Middle frontal gyrus (tissue), 1 donor: ENCODE measurements around the gene ITGA5.

Source experiments
- DNase-seq: peaks from one replicate; pipeline ENCODE4 v3.0.0-alpha.2; 2015; ENCODE audit warnings: low spot score; ENCODE audit errors: extremely low spot score

The ITGA5 gene

GRCh38 chr12:54372113-54372806 lies 46.8 kb downstream of the ITGA5 start:
- no peak for DNase-seq

GRCh38 chr12:54371328-54372112 lies 47.5 kb downstream of the ITGA5 start:
- no peak for DNase-seq

DNA sequence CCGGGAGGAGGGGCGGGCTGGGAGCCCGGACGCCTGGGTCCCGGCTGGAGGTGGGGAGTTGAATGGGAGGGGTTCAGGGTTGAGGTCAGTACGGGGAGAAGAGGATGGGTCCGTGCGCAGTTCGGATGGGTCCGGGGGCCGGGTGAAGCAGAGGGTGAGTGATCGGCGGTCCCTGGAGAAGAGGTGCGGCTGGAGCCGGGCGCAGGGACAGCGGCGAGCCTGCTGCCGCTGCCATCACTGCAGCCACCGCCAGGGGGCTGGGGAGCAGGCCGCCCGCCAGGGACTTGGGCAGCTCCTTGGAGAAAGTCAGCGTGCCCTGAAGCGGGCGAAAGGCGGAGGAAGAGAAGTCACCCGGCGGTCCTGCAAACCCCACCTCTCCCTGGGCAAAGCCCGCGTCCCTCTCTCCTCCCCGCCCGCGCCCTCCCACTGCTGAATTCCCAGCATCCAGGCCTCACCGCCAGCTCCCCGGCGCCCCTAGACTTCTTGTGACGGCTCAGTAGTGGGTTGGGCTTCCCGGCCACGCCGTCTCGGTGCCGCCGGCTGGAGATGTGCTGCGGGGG lies 48.8 kb downstream of the ITGA5 start:
- no peak for DNase-seq

GRCh38 chr12:54369597-54370131 lies 49.4 kb downstream of the ITGA5 start:
- no peak for DNase-seq

DNA sequence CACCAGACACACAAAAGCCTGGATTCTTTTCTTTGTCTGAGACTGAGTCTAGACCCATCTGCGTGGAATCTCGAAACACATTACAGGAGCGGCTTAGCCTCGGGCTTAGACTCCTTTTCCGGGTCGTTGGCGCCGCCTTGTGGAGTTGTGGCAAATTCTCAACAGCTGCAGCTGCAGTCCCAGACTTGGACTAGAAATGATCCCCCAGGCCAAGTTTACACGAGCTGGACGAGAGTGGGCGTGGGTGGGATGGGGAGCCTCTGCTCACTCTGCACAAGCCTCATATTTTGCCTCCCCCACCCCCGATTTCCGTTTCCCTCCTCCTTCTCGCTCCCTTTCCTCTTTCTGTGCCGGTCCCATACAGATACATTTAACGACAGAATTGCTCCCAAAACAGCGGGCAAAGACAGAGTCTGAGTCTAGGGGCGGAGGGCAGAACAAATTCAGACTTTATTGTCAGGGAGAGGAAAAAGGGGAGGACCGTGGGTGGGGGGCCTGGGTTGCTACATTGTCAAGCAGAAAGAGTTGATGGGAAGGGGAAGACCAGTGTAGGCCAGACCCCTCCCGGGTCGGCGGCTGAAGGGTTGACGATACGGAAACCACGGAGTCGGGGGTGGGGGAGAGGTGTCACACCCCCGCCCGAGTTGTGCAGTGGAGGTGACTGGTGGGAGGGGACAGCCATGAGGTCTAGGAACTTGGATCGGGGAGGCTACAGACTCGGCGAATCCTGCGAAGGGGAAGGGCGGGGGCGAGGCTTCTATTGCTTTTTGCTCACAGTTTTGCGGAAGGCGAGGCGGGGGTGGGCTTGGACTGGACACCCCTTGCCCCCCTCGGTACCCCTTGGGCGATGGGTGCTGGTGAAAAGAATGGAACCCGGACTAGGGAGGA lies 50.1 kb downstream of the ITGA5 start:
- DNase-seq: peak; percentile 78

GRCh38 chr12:54368025-54368708 lies 50.9 kb downstream of the ITGA5 start:
- DNase-seq: no peak

DNA sequence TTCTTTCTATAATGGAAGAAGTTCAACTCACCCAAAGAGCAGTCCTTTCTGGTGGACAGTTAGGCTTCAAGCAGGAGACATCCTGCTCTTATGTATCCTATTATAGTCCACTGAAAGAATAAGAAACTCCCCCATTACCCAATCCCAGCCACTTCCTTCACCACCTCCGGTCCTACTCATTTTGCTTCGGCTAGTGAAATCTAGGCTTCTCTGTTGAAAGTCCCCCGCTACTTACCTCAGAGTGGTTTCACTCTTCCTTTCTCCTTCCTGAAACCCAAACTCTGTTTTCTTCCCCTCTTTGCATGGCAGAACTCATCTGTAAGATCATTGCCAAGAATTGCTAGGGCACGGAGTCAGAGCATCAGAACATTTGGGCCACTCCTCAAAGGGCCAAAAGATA lies 54.7 kb downstream of the ITGA5 start, which contains the start of gene GPR84:
Gene GPR84 (minus strand): TSS at position 74 of the 400 bp plus-strand sequence. CDS start 635 bp downstream, outside the sequence.
- no peak for DNase-seq

- DNase-seq: no peak
Measured at GRCh38 chr12:54363618-54364017, 55.4 kb downstream of the ITGA5 start.

GRCh38 chr12:54363047-54363446 lies 56.0 kb downstream of the ITGA5 start:
- DNase-seq: no peak

DNA sequence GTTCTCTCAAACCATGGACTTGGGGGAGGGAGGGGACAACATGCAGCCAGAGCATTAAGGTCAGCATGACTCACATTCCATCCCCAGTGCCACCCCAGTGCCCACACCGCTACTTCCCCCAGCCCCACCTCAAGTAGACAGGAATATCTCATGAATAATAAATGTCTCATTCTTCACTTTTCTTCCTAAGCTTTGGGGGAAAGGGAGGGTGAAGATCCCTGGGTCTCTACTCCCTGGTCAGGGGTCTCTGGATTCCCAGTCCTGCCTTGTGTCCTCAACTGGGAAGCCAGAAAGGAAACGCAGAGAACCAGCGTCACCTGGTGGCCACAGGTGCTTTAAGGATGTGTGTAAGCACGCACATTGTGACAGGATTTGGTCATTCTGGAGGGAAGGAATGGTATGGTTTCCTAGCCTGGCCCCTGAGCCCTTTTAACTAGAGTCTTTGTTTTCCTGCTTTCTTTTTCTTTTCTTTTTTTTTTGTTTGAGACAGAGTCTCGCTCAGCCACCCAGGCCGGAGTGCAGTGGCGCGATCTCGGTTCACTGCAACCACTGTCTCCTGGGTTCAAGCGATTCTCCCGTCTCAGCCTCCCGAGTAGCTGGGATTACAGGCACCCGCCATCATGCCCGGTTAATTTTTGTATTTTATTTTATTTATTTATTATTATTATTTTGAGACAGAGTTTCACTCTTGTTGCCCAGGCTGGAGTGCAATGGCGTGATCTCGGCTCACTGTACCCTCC lies 58.2 kb downstream of the ITGA5 start:
- DNase-seq: peak; percentile 65

- DNase-seq: no peak
Measured at GRCh38 chr12:54359762-54360351, 59.2 kb downstream of the ITGA5 start.

GRCh38 chr12:54358945-54359761 lies 59.9 kb downstream of the ITGA5 start:
- peak; percentile 98 for DNase-seq

DNA sequence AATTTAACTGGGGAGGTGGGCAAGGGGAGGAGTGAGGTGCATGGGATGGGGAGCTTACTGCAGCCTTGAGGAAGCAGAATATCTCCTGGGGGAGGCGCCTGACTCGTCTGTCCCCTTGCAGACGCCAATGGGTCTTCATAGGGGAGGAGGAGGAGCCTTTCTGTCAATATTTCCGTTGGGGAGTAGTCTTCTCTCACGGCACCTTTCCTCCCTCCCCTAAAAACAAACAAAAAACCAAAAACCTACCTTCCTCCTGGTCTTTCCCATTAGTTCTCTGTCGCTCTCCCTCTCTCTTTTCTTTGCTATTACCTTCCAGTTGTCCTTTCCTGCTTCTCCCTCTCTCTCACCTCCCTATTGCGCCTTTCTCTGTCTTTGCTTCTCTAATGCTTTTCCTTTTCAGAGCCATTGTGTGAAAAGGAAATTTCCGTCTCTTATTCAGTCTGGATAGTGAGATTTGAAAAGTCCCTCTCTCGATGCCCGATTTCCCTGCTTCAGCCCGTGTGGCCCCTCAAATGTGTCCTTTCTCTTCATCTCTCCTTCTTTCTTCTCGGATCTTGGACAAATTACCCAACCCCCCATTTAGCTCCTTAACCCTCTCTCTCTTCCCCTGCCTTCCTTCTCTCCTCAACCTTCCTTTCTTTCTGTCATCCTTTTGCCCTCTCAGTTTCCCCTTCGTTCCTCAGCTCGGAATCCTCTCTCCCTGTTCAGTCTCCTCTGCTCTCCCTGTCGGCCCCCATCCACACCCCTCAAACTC lies 60.7 kb downstream of the ITGA5 start:
- no peak for DNase-seq

GRCh38 chr12:54357506-54358190 lies 61.4 kb downstream of the ITGA5 start:
- DNase-seq: no peak

DNA sequence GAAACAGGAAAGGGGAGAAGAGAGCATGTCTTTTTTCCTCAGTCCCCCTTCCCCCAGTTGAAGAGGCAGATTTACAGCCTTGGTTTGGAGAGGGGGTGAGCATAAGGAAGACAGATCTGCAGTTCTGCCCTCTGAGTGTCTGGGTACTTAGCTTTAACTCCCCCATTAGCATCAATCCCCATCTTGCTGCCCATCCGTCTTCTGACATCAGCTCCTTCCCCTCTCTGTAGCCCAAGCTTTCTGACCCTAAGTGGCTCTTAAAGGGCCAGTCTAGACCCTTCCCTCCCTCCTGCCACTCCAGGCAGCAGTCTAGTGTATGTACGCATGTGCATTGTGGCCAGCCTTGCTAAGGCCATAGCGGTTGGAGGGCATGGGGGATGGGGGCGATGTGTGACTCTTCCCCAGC lies 62.1 kb downstream of the ITGA5 start:
- DNase-seq: no peak

- DNase-seq: no peak
Measured at GRCh38 chr12:54356228-54356627, 62.8 kb downstream of the ITGA5 start.

DNA sequence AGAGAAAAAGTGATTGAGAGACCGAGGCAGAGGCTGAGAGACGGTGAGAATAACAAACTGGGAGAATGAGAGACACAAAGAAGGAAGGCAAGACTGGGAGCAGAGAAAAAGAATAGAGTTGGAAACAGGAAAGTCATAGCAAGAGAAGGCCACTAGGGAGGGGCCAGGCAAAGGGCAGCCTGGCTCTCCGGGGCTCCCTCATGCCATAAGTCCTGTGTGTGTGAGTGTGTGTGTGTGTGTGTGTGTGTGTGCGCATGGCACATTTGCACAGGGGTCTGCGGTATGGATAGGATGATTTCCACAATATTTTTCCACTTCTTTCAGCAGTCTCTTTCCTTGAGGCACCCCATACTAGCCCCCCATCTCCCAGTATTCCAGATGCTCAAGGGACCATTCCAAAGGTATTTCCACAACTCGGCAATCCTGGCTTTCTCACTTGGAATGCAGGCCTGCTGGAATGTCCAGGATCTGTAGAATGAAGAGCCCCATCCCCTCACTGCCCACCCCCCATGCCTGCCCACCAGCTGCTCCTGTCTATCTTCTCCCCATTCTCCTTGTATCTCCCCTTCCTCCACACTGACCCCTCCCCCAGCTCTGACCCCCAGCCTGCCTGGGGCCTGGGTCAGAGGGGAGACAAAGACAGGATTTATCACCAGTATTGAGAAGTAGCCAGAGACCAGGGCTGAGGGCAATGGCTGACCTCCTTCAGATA lies 63.8 kb downstream of the ITGA5 start:
- no peak for DNase-seq
